ENCODE measurements around the gene ALAD.
A peak's percentile ranks its signal among the peaks of the same experiment; 100 is the strongest.

ALAD gene

DNA sequence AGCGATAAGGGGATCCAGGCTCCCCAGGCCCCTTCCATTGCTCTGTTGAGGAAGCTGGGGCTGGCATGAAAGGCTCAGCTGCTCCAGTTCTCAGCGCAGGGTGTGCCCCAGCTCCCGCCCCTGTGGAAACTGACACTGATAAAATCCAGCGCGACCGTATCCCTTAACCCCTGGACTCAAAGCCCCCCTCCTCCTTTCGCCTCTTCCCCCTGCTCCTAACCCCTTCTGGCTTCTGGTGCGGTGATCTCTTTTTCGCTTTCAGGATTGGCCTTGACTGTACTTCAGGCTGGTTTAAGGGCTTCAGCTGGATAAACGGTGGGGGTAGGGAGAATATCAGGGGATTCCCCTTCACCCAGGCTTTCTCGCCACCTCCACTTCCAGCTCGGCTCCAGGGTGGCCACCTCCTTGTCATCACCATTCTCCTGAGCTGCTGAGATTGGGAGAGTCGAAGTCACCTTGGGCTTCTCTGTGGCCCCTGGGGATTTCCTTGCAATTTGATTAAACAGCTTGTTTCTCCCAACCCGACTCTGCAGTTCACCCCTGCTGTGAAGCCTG lies 50.9 kb downstream of the ALAD start:
- Histone ChIP-seq H3K36me3 (ENCODE audit: control insufficient read depth, insufficient read depth, low read length) (no peaks in the 10 kb centered on the region), H3K27ac (ENCODE audit: insufficient read depth, low read length, poor library complexity, severe bottlenecking) (no peak overlapping the region), H3K4me1 (ENCODE audit: control insufficient read depth, insufficient read depth, low read length, poor library complexity, severe bottlenecking) (peaks cover 4% of the 10 kb centered on the region), H3K27me3 (replicated peaks; ENCODE audit: control insufficient read depth, insufficient read depth, low read length, poor library complexity, severe bottlenecking) (peaks cover 18% of the 10 kb centered on the region), H3K9me3 (ENCODE audit: control insufficient read depth, low read length) (no peaks in the 10 kb centered on the region), H3K4me3 (ENCODE audit: insufficient read depth, low read depth, low read length, poor library complexity, severe bottlenecking) (no peak overlapping the region)
- no peak for DNase-seq

GRCh38 chr9:113349445-113350094 lies 51.5 kb downstream of the ALAD start, which contains the start of gene BSPRY:
Gene BSPRY (plus strand): TSS chr9:113349541. CDS start chr9:113349580, 39 bp downstream.
- Histone ChIP-seq H3K27ac (ENCODE audit: insufficient read depth, low read length, poor library complexity, severe bottlenecking) (no peak within 1 kb of the TSS), H3K4me1 (ENCODE audit: control insufficient read depth, insufficient read depth, low read length, poor library complexity, severe bottlenecking) (peaks cover 4% of the 10 kb centered on the region), H3K36me3 (ENCODE audit: control insufficient read depth, insufficient read depth, low read length) (no peaks in the 10 kb centered on the region), H3K27me3 (replicated peaks; ENCODE audit: control insufficient read depth, insufficient read depth, low read length, poor library complexity, severe bottlenecking) (peaks cover 18% of the 10 kb centered on the region), H3K4me3 (ENCODE audit: insufficient read depth, low read depth, low read length, poor library complexity, severe bottlenecking) (peak within 1 kb of the TSS; percentile 38), H3K9me3 (ENCODE audit: control insufficient read depth, low read length) (no peaks in the 10 kb centered on the region)
- DNase-seq = no peak

DNA sequence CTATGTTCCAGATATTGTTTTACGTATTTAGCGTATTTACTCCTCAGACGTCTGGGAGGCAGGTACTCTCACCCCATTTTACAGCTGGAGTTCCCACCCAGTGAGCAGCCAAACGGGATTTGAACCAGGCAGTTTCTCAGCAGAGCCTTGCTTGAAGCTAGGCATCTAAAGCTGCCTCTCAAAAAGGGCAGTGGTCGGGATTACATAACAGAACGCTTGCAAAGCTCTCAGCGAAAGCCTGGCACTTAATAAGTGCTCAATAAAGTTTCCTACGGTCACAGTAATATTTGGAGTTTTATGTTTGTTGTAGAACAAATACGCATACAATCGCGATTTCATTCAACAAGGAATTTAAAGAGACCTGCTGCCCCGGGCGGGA lies 52.0 kb downstream of the ALAD start:
- Histone ChIP-seq H3K4me1 (ENCODE audit: control insufficient read depth, insufficient read depth, low read length, poor library complexity, severe bottlenecking) (peaks cover 4% of the 10 kb centered on the region), H3K4me3 (ENCODE audit: insufficient read depth, low read depth, low read length, poor library complexity, severe bottlenecking) (no peak overlapping the region), H3K9me3 (ENCODE audit: control insufficient read depth, low read length) (no peaks in the 10 kb centered on the region), H3K36me3 (ENCODE audit: control insufficient read depth, insufficient read depth, low read length) (no peaks in the 10 kb centered on the region), H3K27me3 (replicated peaks; ENCODE audit: control insufficient read depth, insufficient read depth, low read length, poor library complexity, severe bottlenecking) (peaks cover 18% of the 10 kb centered on the region), H3K27ac (ENCODE audit: insufficient read depth, low read length, poor library complexity, severe bottlenecking) (no peak overlapping the region)
- DNase-seq = no peak

DNA sequence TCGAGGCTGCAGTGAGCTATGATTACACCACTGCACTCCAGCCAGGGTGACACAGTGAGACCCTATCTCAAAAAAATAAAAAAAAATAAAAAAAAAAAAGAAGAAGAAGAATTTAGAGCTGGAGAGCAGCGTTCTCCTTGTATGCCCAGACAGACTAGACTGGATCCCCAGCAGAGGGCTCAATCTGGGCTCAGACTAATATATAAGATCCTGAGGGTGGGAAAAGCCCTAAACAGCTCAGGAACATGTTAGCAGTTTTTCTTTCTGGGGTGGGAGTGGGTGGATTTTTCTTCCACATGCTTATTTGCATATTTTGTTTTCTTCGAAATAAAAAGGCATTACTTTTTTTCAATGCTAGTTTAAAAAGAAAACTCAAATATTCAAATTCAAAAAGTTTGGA lies 52.6 kb downstream of the ALAD start:
- Histone ChIP-seq H3K4me1 (ENCODE audit: control insufficient read depth, insufficient read depth, low read length, poor library complexity, severe bottlenecking) (peaks cover 4% of the 10 kb centered on the region), H3K27ac (ENCODE audit: insufficient read depth, low read length, poor library complexity, severe bottlenecking) (no peak overlapping the region), H3K27me3 (replicated peaks; ENCODE audit: control insufficient read depth, insufficient read depth, low read length, poor library complexity, severe bottlenecking) (peaks cover 18% of the 10 kb centered on the region), H3K4me3 (ENCODE audit: insufficient read depth, low read depth, low read length, poor library complexity, severe bottlenecking) (no peak overlapping the region), H3K36me3 (ENCODE audit: control insufficient read depth, insufficient read depth, low read length) (no peaks in the 10 kb centered on the region), H3K9me3 (ENCODE audit: control insufficient read depth, low read length) (no peaks in the 10 kb centered on the region)
- DNase-seq = no peak

DNA sequence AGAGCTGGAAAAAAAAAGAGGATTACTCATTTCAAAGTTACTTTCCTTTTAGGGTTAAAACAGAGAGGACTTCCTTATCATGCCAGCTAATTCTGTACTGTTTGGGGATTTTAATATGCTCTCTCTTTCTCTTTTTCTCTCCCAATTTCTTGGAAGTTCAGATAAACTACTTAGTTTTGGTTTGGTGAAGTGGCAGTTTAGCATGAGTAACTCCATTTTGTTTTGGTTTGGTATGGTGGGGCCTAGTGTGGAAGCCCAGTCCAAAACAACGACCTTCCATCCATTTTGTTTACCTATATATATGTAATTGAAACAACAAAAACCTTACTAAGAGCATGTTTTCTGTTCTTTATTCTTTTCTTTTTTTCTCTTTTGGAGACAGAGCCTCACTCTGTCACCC lies 55.4 kb downstream of the ALAD start:
- no peak overlapping the region for H3K27ac ChIP-seq (ENCODE audit: insufficient read depth, low read length, poor library complexity, severe bottlenecking)
- DNase-seq = no peak

DNA sequence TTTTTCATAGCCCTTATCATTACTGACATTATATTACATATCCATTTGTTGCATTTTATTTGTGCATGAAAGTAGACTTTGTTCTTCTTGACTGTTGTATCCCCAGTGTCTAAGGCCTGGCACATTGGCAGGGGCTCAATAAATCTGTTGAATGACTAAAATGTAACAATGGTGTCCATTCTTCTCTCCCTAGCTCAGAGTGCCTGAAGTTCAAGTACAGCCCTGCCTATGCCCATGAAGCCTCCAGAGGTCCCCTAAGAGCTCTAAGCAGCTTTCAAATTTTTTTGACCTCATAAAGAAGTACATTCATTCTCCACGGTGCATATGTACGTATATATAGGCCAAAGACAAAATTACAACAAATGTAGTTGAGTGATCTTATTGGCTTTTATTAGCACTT lies 55.9 kb downstream of the ALAD start:
- no peak overlapping the region for H3K27ac ChIP-seq (ENCODE audit: insufficient read depth, low read length, poor library complexity, severe bottlenecking)
- DNase-seq = no peak
- no peaks in the 10 kb centered on the region for H3K36me3 ChIP-seq (ENCODE audit: control insufficient read depth, insufficient read depth, low read length)
- no peaks in the 10 kb centered on the region for H3K9me3 ChIP-seq (ENCODE audit: control insufficient read depth, low read length)
- H3K27me3 ChIP-seq (replicated peaks; ENCODE audit: control insufficient read depth, insufficient read depth, low read length, poor library complexity, severe bottlenecking) = peaks cover 7% of the 10 kb centered on the region
- H3K4me3 ChIP-seq (ENCODE audit: insufficient read depth, low read depth, low read length, poor library complexity, severe bottlenecking) = no peak overlapping the region
- H3K4me1 ChIP-seq (ENCODE audit: control insufficient read depth, insufficient read depth, low read length, poor library complexity, severe bottlenecking) = peaks cover 9% of the 10 kb centered on the region

More for the DNA sequence above, 55.4 kb downstream of the ALAD start:
- Histone ChIP-seq H3K9me3 (ENCODE audit: control insufficient read depth, low read length) (no peaks in the 10 kb centered on the region), H3K27me3 (replicated peaks; ENCODE audit: control insufficient read depth, insufficient read depth, low read length, poor library complexity, severe bottlenecking) (peaks cover 12% of the 10 kb centered on the region), H3K36me3 (ENCODE audit: control insufficient read depth, insufficient read depth, low read length) (no peaks in the 10 kb centered on the region), H3K4me3 (ENCODE audit: insufficient read depth, low read depth, low read length, poor library complexity, severe bottlenecking) (no peak overlapping the region), H3K4me1 (ENCODE audit: control insufficient read depth, insufficient read depth, low read length, poor library complexity, severe bottlenecking) (peaks cover 5% of the 10 kb centered on the region)

- peaks cover 4% of the 10 kb centered on the region for H3K4me1 ChIP-seq (ENCODE audit: control insufficient read depth, insufficient read depth, low read length, poor library complexity, severe bottlenecking)
- no peak overlapping the region for H3K4me3 ChIP-seq (ENCODE audit: insufficient read depth, low read depth, low read length, poor library complexity, severe bottlenecking)
- DNase-seq = no peak
- H3K27me3 ChIP-seq (replicated peaks; ENCODE audit: control insufficient read depth, insufficient read depth, low read length, poor library complexity, severe bottlenecking) = peaks cover 6% of the 10 kb centered on the region
- no peaks in the 10 kb centered on the region for H3K36me3 ChIP-seq (ENCODE audit: control insufficient read depth, insufficient read depth, low read length)
- no peak overlapping the region for H3K27ac ChIP-seq (ENCODE audit: insufficient read depth, low read length, poor library complexity, severe bottlenecking)
- H3K9me3 ChIP-seq (ENCODE audit: control insufficient read depth, low read length) = no peaks in the 10 kb centered on the region
Observed at GRCh38 chr9:113343732-113344231, 57.3 kb downstream of the ALAD start.

GRCh38 chr9:113341712-113342410 lies 59.2 kb downstream of the ALAD start:
- DNase-seq = no peak

GRCh38 chr9:113340011-113340699 lies 60.9 kb downstream of the ALAD start, which contains the start of gene WDR31:
Gene WDR31 (minus strand): TSS chr9:113340275. CDS start chr9:113332022, 8,253 bp downstream.
- H3K27me3 ChIP-seq (replicated peaks; ENCODE audit: control insufficient read depth, insufficient read depth, low read length, poor library complexity, severe bottlenecking) = no peaks in the 10 kb centered on the region
- H3K27ac ChIP-seq (ENCODE audit: insufficient read depth, low read length, poor library complexity, severe bottlenecking) = peak within 1 kb of the TSS; percentile 49
- peak; percentile 31 to 53 (median 53) for DNase-seq
- H3K9me3 ChIP-seq (ENCODE audit: control insufficient read depth, low read length) = no peaks in the 10 kb centered on the region
- peaks cover 4% of the 10 kb centered on the region for H3K4me1 ChIP-seq (ENCODE audit: control insufficient read depth, insufficient read depth, low read length, poor library complexity, severe bottlenecking)
- H3K4me3 ChIP-seq (ENCODE audit: insufficient read depth, low read depth, low read length, poor library complexity, severe bottlenecking) = peak within 1 kb of the TSS; percentile 89
- H3K36me3 ChIP-seq (ENCODE audit: control insufficient read depth, insufficient read depth, low read length) = no peaks in the 10 kb centered on the region

More at GRCh38 chr9:113341712-113342410, 59.2 kb downstream of the ALAD start:
- Histone ChIP-seq H3K36me3 (ENCODE audit: control insufficient read depth, insufficient read depth, low read length) (no peaks in the 10 kb centered on the region), H3K4me1 (ENCODE audit: control insufficient read depth, insufficient read depth, low read length, poor library complexity, severe bottlenecking) (peaks cover 4% of the 10 kb centered on the region), H3K4me3 (ENCODE audit: insufficient read depth, low read depth, low read length, poor library complexity, severe bottlenecking) (no peak overlapping the region), H3K27ac (ENCODE audit: insufficient read depth, low read length, poor library complexity, severe bottlenecking) (no peak overlapping the region), H3K9me3 (ENCODE audit: control insufficient read depth, low read length) (no peaks in the 10 kb centered on the region), H3K27me3 (replicated peaks; ENCODE audit: control insufficient read depth, insufficient read depth, low read length, poor library complexity, severe bottlenecking) (no peaks in the 10 kb centered on the region)
